ENCODE measurements around the gene GMPS. TPM values are rescaled to one million over a fixed set of nuclear protein-coding genes. Genes with fewer than 3 reads are reported as not detected.
A peak's percentile ranks its signal among the peaks of the same experiment; 100 is the strongest.

GMPS gene
- total and polyA plus RNA-seq, 9 of the 15 experiments (the other 6 are each of a cell fraction or from before 2014, with no cell fraction given), result 73.7 to 282 (median 156) TPM

GRCh38 chr3:155870133-155870944, at the start of gene GMPS (continued):
- TF ChIP-seq HOXB6 (CRISPR knock-in tag; IDR thresholded peaks at IDR 0.05; ENCODE audit: borderline replicate concordance) (no peak), GATA2 (CRISPR knock-in tag; IDR thresholded peaks at IDR 0.05) (no peak; the same call in 1 of the 2 replicates), FOXJ2 (tag; IDR thresholded peaks at IDR 0.05) (no peak), MCM7 (IDR thresholded peaks at IDR 0.05) (no peak), ARNT (IDR thresholded peaks at IDR 0.05) (no peak), MBD1 (CRISPR knock-in tag; IDR thresholded peaks at IDR 0.05) (no peak), DDX20 (tag; IDR thresholded peaks at IDR 0.05; ENCODE audit: low read depth) (no peak), HMGN3 (IDR thresholded peaks at IDR 0.05; ENCODE audit: borderline replicate concordance, extremely low read depth, insufficient read length, low read depth, low read length) (peak; percentile 84), ATF7 (IDR thresholded peaks at IDR 0.05) (peak; percentile 58; the same call in 1 of the 2 replicates), SFPQ (IDR thresholded peaks at IDR 0.05; ENCODE audit: low read depth, low read length) (no peak), TARDBP (IDR thresholded peaks at IDR 0.05) (no peak), ZNF175 (CRISPR knock-in tag; IDR thresholded peaks at IDR 0.05; ENCODE audit: low read depth) (no peak), ZNF740 (CRISPR knock-in tag; IDR thresholded peaks at IDR 0.05) (no peak), ZNF740 (tag; IDR thresholded peaks at IDR 0.05) (no peak), HDAC3 (IDR thresholded peaks at IDR 0.05; ENCODE audit: borderline replicate concordance, partially characterized antibody) (no peak), ZNF143 (CRISPR knock-in tag; IDR thresholded peaks at IDR 0.05) (no peak), ERF (CRISPR knock-in tag; IDR thresholded peaks at IDR 0.05) (no peak; the same call in 1 of the 2 replicates), GATAD2B (IDR thresholded peaks at IDR 0.05; ENCODE audit: borderline replicate concordance) (0 out of 2 replicates have a peak, but pooled peaks have one; percentile 42)
- TF ChIP-seq, protein P1, sequence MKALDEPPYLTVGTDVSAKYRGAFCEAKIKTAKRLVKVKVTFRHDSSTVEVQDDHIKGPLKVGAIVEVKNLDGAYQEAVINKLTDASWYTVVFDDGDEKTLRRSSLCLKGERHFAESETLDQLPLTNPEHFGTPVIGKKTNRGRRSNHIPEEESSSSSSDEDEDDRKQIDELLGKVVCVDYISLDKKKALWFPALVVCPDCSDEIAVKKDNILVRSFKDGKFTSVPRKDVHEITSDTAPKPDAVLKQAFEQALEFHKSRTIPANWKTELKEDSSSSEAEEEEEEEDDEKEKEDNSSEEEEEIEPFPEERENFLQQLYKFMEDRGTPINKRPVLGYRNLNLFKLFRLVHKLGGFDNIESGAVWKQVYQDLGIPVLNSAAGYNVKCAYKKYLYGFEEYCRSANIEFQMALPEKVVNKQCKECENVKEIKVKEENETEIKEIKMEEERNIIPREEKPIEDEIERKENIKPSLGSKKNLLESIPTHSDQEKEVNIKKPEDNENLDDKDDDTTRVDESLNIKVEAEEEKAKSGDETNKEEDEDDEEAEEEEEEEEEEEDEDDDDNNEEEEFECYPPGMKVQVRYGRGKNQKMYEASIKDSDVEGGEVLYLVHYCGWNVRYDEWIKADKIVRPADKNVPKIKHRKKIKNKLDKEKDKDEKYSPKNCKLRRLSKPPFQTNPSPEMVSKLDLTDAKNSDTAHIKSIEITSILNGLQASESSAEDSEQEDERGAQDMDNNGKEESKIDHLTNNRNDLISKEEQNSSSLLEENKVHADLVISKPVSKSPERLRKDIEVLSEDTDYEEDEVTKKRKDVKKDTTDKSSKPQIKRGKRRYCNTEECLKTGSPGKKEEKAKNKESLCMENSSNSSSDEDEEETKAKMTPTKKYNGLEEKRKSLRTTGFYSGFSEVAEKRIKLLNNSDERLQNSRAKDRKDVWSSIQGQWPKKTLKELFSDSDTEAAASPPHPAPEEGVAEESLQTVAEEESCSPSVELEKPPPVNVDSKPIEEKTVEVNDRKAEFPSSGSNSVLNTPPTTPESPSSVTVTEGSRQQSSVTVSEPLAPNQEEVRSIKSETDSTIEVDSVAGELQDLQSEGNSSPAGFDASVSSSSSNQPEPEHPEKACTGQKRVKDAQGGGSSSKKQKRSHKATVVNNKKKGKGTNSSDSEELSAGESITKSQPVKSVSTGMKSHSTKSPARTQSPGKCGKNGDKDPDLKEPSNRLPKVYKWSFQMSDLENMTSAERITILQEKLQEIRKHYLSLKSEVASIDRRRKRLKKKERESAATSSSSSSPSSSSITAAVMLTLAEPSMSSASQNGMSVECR (CRISPR knock-in tag; IDR thresholded peaks at IDR 0.05), result no peak; the same call in none of the 2 replicates

All from K562 (cell line).